Measurements from ENCODE around the gene KCNK5. TPM values are rescaled to one million over a fixed set of nuclear protein-coding genes. Genes with fewer than 3 reads are reported as not detected.

KCNK5 gene
- total and polyA plus RNA-seq, 7 experiments from 2014 or later: 0.20 to 9.6 (median 0.29) TPM; not detected in 3

DNA sequence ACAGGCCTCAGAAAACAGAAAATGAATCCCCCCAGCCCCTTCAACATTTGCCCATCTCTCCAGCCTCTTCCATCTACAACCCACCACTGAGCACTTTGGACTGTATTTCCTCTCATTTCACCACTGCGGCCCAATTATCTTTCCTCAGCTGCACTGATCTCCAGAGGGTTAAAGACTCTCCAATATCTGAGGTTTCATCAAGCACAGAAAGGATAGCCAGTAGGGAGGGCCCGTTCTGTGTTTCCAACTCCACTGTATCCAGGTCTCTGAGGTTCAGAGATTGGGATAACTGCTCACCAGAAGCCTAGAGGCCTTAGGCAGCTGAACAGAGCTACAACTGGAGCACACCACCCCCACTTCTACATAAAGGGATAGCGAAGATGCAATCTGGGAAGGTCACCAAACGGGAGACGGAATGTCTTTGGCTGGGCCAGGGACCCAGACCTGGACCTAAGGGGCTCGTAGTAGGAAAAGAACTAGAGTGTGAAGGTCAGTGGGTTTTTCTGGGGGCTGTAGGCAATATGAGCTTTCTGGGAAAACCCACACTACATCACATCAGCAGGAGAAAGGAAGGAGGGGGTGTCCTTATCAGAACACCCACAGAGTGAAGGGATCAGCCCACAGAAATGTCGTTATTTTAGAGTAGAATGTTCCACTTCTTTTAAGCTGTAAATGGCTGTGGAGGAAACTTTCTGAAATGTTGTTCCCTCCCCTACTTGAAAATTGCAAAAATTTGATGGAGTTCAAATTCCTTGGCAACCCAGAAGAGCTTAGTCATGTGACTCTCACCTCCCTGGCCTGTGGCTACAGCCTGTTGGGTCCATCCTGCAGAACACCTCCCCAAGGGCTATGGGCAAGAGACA, 7.3 kb downstream of the KCNK5 start:
- Mint-ChIP-seq H3K9me3 (peaks cover 0 to 3% (median 0%) of the 10 kb centered on the region in 11 donors), H3K4me3 (peak overlapping the region in 1 of 10 donors; percentile 44), H3K36me3 (peaks cover 0 to 34% (median 0%) of the 10 kb centered on the region in 5 donors), H3K4me1 (peaks cover under 1 to 93% (median 19%) of the 10 kb centered on the region in 7 donors), H3K27me3 (peaks cover 0 to 7% (median 0%) of the 10 kb centered on the region in 5 donors), H3K27ac (peak overlapping the region in 1 of 9 donors; percentile 67)
- DNase-seq (no peak), ATAC-seq (no peak)
- intact Hi-C loops (cut with micrococcal nuclease): loop anchor here in 1 of 2 donors (10.0 kb wide), 1 partner anchor 1853 kb away; the partner anchor contains the start of genes NFYA and OARD1
- peaks cover 13 to 23% of the 10 kb centered on the region in 2 donors for H3K4me1 ChIP-seq (ENCODE audit: control insufficient read depth in 2 of 2, insufficient read depth in 2 of 2, low read length in 2 of 2)
- no peaks in the 10 kb centered on the region for H3K36me3 ChIP-seq (ENCODE audit: control insufficient read depth in 2 of 3, insufficient read depth in 3 of 3, low read length in 3 of 3)
- no peak overlapping the region for H3K4me3 ChIP-seq (ENCODE audit: low read length)
- H3K27ac ChIP-seq (ENCODE audit: low read depth, low read length): no peak overlapping the region
- H3K9me3 ChIP-seq (ENCODE audit: control insufficient read depth in 2 of 3, low read length in 3 of 3): no peaks in the 10 kb centered on the region
- H3K27me3 ChIP-seq (ENCODE audit: control insufficient read depth in 2 of 2, insufficient read depth in 2 of 2, low read length in 2 of 2): no peaks in the 10 kb centered on the region
- POLR2A ChIA-PET: interaction anchor here (0.7 kb wide), 1 partner anchor 1599 kb away, joined by 3 read pairs; no protein-coding TSS in a partner anchor
- CTCF ChIA-PET: no interaction called here

DNA sequence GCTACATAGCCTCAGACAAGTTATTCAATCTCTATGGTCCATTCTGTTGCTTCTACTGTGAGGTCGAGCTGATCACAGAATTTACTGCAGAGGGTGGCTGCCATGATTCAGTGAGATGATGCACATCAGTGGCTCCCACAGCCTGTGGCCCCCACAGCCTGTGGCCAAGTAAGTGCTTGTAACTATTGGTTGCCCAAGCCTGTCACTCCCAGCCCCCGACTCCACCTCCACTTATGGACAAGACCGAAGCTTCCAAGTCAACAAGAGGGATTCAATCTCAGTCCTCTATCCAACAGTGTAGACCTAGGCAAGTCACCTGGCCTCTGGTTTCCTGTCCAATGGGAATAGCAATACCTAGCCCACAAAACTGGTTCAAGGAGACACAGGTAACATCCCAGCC, 8.2 kb downstream of the KCNK5 start:
- intact Hi-C loops (cut with micrococcal nuclease): loop anchor here in 1 of 2 donors (10.0 kb wide), 1 partner anchor 1854 kb away; the partner anchor contains the start of genes NFYA and OARD1
- H3K27ac ChIP-seq (ENCODE audit: low read depth, low read length): no peak overlapping the region
- no peak overlapping the region for H3K4me3 Mint-ChIP-seq

GRCh38 chr6:39218868-39219567, 10.3 kb downstream of the KCNK5 start:
- intact Hi-C loops (cut with micrococcal nuclease): loop anchor here in 1 of 2 donors (1.0 kb wide), 1 partner anchor 10 kb away; the partner anchor contains the start of gene KCNK5
- Mint-ChIP-seq H3K9me3 (peaks cover 0 to 3% (median 0%) of the 10 kb centered on the region in 11 donors), H3K27me3 (no peaks in the 10 kb centered on the region), H3K27ac (peak overlapping the region in 1 of 9 donors; percentile 76), H3K4me3 (peak overlapping the region in 1 of 10 donors; percentile 49), H3K4me1 (peaks cover 0 to 85% (median 4%) of the 10 kb centered on the region in 7 donors), H3K36me3 (peaks cover 0 to 25% (median 0%) of the 10 kb centered on the region in 5 donors)
- Histone ChIP-seq H3K27ac (ENCODE audit: low read depth, low read length) (no peak overlapping the region), H3K4me3 (ENCODE audit: low read length) (no peak overlapping the region), H3K27me3 (ENCODE audit: control insufficient read depth in 2 of 2, insufficient read depth in 2 of 2, low read length in 2 of 2) (no peaks in the 10 kb centered on the region), H3K36me3 (ENCODE audit: control insufficient read depth in 2 of 3, insufficient read depth in 3 of 3, low read length in 3 of 3) (no peaks in the 10 kb centered on the region), H3K4me1 (ENCODE audit: control insufficient read depth in 2 of 2, insufficient read depth in 2 of 2, low read length in 2 of 2) (no peaks in the 10 kb centered on the region), H3K9me3 (ENCODE audit: control insufficient read depth in 2 of 3, low read length in 3 of 3) (no peaks in the 10 kb centered on the region)
- ChIA-PET POLR2A (no interaction called here), CTCF (no interaction called here)
- ATAC-seq (peak; percentile 37), DNase-seq (no peak)

More for the DNA sequence above, 8.2 kb downstream of the KCNK5 start:
- DNase-seq (no peak), ATAC-seq (no peak)
- peaks cover 0 to 90% (median 10%) of the 10 kb centered on the region in 7 donors for H3K4me1 Mint-ChIP-seq
- Histone ChIP-seq H3K4me1 (ENCODE audit: control insufficient read depth in 2 of 2, insufficient read depth in 2 of 2, low read length in 2 of 2) (peaks cover 5 to 14% of the 10 kb centered on the region in 2 donors), H3K36me3 (ENCODE audit: control insufficient read depth in 2 of 3, insufficient read depth in 3 of 3, low read length in 3 of 3) (no peaks in the 10 kb centered on the region), H3K9me3 (ENCODE audit: control insufficient read depth in 2 of 3, low read length in 3 of 3) (no peaks in the 10 kb centered on the region), H3K4me3 (ENCODE audit: low read length) (no peak overlapping the region), H3K27me3 (ENCODE audit: control insufficient read depth in 2 of 2, insufficient read depth in 2 of 2, low read length in 2 of 2) (no peaks in the 10 kb centered on the region)
- H3K9me3 Mint-ChIP-seq: peaks cover 0 to 3% (median 0%) of the 10 kb centered on the region in 11 donors
- H3K27ac Mint-ChIP-seq: peak overlapping the region in 1 of 9 donors; percentile 63
- CTCF ChIA-PET: no interaction called here
- peaks cover 0 to 3% (median 0%) of the 10 kb centered on the region in 5 donors for H3K27me3 Mint-ChIP-seq
- peaks cover 0 to 33% (median 0%) of the 10 kb centered on the region in 5 donors for H3K36me3 Mint-ChIP-seq
- POLR2A ChIA-PET: no interaction called here

DNA sequence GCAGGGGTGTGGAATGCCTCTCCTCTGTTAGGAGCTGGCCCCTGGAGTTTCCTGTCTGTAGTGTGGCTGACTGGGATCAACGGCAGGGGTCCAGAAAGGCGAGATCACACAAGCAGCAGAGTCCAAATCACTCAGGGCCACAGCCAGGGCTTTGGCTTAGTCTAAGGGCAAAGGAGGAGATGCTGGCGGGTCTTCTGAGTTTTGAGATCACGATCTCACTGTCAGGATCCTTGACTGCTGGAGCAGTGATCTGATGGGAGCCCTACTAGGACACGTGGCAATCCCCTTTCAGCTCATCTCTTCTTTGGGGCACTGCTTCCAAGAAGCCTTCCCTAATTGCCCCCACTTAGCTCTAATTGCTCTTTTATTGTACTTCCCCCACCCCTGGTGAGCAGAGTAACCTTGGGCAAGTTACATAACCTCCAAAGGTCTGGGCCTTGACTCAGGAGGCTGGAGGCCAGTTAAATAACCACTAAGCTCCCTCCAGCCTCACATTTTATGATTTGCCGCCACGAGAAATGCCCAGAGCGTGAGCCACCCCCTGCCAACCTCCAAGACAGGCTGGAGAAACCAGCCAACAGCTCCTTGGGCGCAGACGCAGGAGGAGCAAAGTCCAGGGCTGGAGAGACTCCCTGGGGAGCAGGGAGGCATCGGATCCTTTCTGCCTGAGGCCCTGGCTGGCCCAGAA, 12.0 kb downstream of the KCNK5 start:
- Mint-ChIP-seq H3K4me3 (no peak overlapping the region), H3K27me3 (no peaks in the 10 kb centered on the region), H3K4me1 (peaks cover 0 to 71% (median 0%) of the 10 kb centered on the region in 7 donors), H3K9me3 (peaks cover 0 to 3% (median 0%) of the 10 kb centered on the region in 11 donors), H3K27ac (peak overlapping the region in 1 of 9 donors; percentile 62), H3K36me3 (peaks cover 0 to 12% (median 0%) of the 10 kb centered on the region in 5 donors)
- Histone ChIP-seq H3K4me1 (ENCODE audit: control insufficient read depth in 2 of 2, insufficient read depth in 2 of 2, low read length in 2 of 2) (no peaks in the 10 kb centered on the region), H3K27me3 (ENCODE audit: control insufficient read depth in 2 of 2, insufficient read depth in 2 of 2, low read length in 2 of 2) (no peaks in the 10 kb centered on the region), H3K27ac (ENCODE audit: low read depth, low read length) (no peak overlapping the region), H3K4me3 (ENCODE audit: low read length) (no peak overlapping the region), H3K36me3 (ENCODE audit: control insufficient read depth in 2 of 3, insufficient read depth in 3 of 3, low read length in 3 of 3) (no peaks in the 10 kb centered on the region), H3K9me3 (ENCODE audit: control insufficient read depth in 2 of 3, low read length in 3 of 3) (no peaks in the 10 kb centered on the region)
- DNase-seq (no peak), ATAC-seq (no peak)
- POLR2A ChIA-PET: no interaction called here
- intact Hi-C loops (cut with micrococcal nuclease): no loop called here
- CTCF ChIA-PET: no interaction called here

- Histone ChIP-seq H3K4me3 (ENCODE audit: low read length) (no peak overlapping the region), H3K27ac (ENCODE audit: low read depth, low read length) (no peak overlapping the region), H3K9me3 (ENCODE audit: control insufficient read depth in 2 of 3, low read length in 3 of 3) (no peaks in the 10 kb centered on the region), H3K4me1 (ENCODE audit: control insufficient read depth in 2 of 2, insufficient read depth in 2 of 2, low read length in 2 of 2) (no peaks in the 10 kb centered on the region), H3K36me3 (ENCODE audit: control insufficient read depth in 2 of 3, insufficient read depth in 3 of 3, low read length in 3 of 3) (no peaks in the 10 kb centered on the region), H3K27me3 (ENCODE audit: control insufficient read depth in 2 of 2, insufficient read depth in 2 of 2, low read length in 2 of 2) (no peaks in the 10 kb centered on the region)
- no peak for ATAC-seq
- no peak for DNase-seq
- Mint-ChIP-seq H3K4me1 (peaks cover 0 to 57% (median 0%) of the 10 kb centered on the region in 7 donors), H3K27me3 (no peaks in the 10 kb centered on the region), H3K27ac (no peak overlapping the region), H3K9me3 (peaks cover 0 to 2% (median 0%) of the 10 kb centered on the region in 11 donors), H3K36me3 (peaks cover 0 to 3% (median 0%) of the 10 kb centered on the region in 5 donors), H3K4me3 (no peak overlapping the region)
- ChIA-PET POLR2A (interaction anchor here (0.5 kb wide), 1 partner anchor 58 kb away, joined by 3 read pairs; no protein-coding TSS in a partner anchor), CTCF (no interaction called here)
- intact Hi-C loops (cut with micrococcal nuclease): no loop called here
These were observed 13.6 kb downstream of the KCNK5 start for GRCh38 chr6:39215640-39216158.
